Activated CD4-positive, alpha-beta T cell treated with anti-CD3 and anti-CD28 coated beads for 1 hour (primary cell): ENCODE data around the gene CAMKK2.
"Not testable (repeated sequence)": the region's sequence is repeated elsewhere in the genome, so short reads cannot be mapped to it uniquely, and the experiment has no call there.

Source experiments
- DNase-seq: peaks from one replicate; pipeline ENCODE4 v3.0.0-alpha.2; 2020

The CAMKK2 gene

DNA sequence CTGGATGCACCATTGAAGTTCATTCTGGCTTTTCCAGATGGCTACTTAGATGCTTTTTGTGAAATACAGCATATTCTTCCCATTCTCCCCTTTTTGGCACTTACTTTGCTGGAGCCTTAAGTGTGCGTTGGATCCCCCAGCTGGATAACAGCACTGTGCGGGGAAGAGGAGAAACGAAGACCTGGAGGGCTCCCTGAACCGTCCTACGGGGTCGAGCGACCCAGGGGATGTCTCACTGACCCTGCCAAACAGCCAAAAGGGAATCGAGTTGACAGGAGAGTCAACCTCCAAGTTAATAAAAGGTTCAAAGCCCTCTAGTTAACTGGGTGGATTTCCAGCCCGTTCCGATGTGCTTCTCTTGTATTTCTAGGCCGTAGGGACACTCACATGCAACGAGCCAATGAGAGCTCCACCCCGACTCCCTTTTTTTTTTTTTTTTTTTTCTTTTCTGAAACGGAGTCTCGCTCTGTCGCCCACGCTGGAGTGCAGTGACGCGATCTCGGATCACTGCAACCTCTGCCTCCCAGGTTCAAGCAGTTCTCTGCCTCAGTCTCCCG lies 1.0 kb upstream of the CAMKK2 start:
- DNase-seq: peak; percentile 13

DNA sequence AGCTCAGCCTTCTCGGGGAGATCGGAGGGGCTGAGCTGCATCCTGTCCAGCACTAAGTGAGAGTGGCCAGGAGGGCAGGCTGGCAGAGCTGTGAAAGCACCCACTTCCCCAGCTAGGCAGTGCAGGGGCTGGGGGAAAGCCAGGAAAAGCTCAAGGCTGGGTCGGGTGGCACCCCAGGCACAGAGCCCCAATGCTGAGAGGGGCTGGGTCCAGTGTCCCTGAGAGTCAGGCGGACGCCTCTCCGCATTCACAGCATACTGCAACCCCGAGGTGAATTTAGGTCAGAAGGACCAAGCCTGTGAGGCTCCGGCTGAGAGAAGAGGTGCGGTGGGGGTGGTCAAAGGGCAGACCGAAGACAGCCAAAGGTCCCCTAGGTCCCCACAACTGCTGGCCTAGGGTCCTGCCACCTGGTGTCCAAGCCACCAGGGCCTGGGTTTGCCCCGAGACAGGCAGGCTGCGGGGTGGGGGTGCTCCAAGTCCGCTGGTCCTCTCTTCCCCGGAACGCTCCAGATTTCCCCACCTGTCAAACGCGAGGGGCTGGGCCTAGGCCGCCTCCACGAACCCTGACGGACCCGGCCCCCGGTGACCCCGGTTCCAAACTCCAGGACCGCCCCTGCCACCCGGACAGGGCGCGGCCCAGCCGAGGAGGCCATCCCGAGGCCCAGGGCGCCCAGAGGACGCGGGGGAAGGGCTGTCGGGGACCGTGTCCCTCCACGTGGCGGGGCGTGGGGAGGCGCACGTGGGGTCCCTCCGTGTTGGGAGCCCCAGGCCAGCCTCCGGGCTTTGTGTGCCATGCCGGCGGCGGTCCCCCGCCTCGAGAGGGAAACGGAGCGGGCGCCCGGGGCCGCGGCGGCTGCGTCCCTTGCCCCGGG lies 527 bp downstream of the CAMKK2 start:
- no peak for DNase-seq

DNA sequence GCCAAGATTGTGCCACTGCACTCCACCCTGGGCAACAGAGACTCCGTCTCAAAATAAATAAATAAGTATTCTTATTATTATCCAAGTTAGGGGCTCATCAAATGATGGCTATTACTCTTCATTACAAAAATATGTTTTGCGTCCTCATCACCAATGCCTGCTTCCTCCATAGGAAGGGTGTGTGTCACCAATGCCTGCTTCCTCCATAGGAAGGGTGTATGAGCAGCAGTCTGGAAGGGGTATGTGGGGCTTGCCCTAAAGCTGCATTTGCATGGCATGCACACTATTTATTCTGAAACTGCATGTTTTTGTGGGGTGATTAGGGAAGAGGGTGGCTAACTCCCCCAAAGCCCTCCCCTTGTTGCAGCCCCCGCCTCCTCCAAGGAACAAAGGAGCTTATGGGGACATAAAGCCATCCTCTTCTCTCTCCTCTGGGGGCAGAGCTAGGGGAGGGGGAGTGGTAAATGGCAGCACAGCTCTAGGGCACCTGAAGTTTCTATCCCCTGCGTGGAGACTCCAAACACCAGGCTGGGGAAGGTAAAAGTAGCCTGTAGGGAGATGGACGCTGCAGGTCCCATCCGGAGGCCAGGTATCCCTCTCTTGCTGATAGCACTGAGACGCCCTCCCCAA lies 1.3 kb downstream of the CAMKK2 start:
- no peak for DNase-seq

DNA sequence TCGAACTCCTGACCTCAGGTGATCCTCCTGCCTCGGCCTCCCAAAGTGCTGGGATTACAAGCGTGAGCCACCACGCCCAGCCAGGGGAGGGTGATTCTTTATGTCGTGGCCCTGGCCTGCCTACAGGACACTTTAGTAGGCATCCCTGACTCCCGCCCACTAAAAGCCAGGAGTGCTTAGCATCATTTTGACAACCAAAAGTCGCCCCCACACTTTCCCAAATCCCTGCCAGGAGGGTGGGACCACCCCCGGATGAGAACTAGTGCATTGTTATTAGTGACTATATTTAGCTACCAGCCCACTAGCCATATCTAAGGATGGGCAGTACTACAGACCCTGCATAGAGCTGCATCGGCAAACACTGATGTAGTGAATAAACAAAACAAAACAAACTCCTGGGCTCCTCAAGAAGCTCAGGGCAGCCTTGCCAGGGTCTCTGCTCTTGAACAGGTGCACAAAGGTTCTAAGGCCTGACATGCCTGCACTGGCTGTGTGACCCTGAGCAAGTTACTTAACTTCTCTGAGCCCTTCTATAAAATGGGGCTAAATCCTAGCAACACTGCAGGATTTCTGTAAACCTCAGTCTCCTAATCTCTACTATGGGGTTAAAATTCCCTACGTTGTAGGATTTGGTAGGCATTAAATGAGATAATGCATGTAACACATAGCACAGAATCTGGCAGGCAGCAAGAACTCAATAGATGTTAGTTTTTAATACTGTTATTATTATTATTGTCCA lies 2.2 kb downstream of the CAMKK2 start:
- no peak for DNase-seq

DNA sequence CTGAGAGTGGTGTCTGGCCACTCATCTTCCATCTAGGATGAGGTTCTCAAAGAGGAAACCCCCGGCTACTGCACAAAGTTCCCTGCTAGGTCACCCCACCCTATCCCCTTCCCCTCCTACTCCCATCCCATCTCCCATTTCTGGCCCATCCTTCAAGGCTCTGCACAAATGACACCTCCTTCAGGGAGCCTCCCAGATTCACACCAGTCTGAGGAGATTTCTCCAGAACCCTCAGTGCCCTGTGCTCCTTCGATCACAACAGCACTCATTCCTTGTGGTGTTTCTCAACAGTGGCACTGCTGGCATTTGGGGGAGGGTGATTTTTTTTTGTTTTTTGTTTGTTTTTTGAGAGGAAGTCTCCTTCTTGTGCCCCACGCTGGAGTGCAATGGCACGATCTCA lies 2.9 kb downstream of the CAMKK2 start:
- DNase-seq: no peak

DNA sequence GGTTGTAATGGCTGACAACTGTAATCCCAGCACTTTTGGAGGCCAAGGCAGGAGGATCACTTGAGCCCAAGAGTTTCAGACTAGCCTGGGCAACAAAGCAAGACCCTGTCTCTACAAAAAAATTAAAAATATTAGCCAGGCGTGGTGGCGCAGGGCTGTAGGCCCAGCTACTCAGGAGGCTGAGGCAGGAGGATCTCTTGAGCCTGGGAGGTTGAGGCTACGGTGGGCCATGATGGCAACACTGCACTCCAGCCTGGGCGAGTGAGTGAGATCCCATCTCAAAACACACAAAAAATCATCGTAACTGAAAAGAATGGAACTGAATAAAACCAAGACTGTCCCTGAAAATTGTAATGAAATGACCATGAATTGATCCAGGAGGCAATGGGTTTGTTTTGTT lies 6.1 kb downstream of the CAMKK2 start:
- DNase-seq: no peak

DNA sequence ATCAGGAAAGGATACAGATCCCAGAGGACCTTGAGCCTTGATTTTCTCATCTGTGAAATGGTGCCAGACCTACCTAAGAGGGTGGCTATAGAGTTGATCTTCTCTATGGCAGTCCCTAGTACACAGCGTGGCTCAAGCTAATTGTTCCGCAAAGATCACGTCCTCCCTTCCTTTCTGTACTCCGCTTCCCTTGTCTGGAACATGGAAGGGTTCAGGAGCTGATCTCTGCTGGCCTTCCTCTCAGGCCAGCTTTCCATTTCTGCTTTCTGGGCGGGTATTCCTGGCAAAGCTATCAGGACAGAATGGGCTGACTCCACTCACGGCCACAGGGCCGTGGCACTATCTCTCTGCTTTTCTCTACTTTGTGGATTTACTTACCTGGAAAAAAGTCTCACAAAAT lies 6.5 kb downstream of the CAMKK2 start:
- DNase-seq: no peak

DNA sequence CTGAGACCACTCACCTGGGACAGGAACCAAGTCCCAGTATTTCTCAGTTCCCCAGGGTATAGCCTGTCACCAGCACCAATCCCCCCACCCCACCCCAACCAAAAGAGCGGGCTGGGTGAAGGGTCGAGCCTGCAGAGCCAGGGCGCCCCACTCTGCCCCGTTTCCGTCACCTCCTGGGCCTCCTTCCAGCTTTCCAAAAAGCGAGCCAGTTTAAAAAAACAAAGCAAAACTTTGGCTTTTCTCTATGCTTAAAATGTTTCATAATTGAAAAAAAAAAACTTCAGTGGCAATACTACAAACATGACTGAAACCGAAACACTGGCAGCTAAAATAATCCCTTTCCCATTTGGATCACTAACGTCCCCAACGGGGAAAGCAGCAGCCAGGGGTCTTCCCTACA lies 7.5 kb downstream of the CAMKK2 start:
- no peak for DNase-seq

DNA sequence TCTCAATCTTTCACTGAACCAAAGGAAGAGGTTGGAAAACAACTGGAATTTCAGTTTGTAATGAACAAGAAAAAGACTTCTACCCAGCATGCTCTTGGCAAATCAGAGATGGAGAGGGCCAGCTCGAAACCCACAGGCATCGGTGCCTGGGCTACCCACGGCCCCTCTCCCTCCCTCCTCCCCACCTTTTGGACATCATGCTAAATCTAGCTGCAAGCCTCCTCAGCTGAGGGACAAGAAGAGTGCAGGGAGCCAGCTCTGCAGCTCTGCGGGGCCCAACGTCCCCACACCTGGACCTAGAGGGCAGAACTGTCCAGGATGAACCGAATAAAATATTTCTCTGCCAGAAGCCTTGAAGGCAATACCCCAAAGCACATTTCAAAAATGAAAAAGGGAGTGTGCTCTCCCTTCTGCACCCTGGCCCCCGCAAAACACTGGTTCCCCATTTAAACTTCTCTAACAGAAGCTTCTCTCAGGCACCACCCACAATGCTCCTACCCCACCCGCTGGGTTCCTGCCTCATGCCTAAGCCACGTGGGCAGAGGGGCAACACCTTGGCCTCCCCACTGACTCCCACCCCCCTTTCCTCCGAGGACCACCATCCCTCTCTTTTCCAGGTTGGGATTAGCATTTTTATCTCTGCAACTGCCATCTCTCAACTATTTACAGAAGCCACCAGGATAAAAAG lies 8.2 kb downstream of the CAMKK2 start:
- no peak for DNase-seq

DNA sequence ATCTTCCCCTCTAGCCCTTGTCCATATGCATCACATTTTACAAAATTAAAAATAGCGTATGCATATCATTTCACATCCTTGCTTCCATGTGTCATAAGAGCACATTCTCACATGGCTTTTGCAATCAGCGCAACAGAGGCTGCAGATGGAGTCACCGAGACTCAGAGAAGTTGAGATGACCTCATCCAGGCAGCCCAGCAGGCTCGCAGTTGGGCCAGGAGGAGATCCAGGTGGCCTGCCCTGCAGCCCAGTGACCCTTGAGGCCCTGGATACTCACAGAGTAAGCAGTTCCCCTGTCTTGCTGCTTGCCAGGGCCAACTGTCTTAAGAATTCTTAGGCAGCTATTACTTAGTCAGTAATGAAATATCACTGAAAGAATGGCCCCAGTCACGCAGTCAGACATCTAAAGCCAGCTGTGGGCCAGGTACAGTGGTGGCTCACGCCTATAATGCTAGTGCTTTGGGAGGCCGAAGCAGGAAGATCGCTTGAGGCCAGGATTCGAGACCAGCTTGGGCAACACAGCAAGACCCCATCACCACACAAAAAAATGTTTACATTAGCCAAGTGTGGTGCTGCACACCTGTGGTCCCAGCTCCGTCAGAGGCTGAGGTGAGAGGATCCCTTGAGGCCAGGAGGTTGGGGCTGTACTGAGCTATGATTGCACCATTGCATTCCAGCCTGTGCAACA lies 9.1 kb downstream of the CAMKK2 start:
- no peak for DNase-seq

DNA sequence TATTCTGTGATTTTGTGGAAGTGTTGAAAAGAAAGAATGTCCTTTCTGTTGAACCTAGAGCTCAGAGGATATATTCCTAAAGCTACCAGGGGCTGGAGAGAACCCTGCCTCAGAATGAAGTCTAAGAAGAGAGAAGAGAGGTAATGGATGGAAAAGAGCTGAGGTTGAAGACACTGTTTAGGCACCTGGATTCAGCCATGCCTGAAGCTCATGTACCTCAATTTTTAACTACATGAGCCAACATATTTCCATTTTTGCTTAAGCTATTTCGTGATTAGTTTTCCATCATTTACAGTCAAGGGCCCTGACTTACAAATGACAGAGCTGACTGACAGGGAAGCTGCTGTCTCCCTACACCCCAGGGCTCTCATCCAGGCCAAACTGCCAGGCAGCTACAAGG lies 10.7 kb downstream of the CAMKK2 start:
- no peak for DNase-seq

DNA sequence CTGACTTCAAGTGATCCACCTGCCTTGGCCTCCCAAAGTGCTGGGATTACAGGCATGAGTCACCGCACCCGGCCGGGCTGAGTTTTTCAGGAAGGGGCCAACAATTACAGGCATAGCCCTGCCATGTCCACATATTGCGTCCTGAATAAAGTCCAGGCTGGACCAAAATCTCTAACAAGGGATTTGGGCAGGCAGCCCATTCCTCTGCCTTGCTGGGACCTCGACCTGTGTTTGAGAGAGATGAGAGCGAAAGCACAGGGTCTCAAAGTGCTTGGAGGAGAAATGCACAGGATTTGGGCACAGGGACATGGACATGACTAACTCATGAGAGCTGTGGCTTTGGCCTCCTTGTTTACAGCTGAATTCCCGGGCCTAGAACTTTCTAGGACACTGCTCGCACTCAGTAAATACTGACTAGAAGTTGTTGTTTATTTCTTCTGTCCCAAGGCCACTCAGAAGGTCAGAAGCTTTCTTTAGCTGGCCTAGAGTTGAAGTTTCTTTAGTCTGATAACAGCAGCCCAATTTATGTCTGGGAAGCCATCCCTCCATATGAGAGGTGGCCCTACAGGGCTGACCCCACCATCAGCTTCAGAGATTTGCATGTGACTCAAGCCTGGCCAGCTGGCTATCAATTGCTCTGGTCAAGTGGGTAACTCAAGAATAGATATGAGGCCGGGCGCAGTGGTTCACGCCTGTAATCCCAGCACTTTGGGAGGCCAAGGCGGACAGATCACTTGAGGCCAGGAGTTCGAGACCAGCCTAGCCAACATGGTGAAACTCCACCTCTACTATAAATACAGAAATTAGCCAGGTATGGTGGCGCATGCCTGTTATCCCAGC lies 11.7 kb downstream of the CAMKK2 start:
- DNase-seq: no peak

DNA sequence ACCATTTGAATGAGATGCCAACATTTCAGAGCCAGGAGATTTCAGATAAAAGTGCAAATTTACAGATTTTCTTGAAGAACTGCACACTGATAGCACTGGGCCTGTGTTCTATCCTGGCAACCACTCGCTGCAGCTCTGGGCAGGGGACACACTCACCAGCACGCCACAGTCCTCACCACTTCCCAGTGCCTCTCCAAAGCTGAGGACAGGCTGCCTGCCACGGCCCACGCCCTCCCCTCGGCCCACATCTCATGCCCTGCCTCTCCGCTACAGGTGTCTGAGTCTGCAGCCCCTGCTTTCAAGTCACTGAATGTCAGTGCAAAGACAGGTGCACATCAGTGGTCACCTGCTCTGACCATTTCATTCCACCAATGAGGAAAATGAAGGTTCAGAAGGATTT lies 12.7 kb downstream of the CAMKK2 start:
- no peak for DNase-seq

DNA sequence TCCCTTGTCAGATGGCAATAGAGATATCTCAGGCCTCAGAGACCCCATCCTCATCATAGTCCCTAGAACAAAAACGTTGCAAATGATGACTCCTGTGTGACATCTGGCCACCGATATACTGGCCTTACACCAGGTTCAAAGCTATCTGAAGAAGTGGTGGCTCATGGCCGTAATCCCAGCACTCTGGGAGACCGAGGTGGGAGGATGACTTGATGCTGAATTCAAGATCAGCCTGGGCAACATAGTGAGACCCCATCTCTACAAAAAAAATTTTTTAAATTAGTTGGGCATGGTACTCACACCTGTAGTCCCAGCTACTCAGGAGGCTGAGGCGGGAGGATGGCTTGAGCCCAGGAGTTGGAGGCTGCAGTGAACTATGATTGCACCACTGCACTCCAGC lies 13.1 kb downstream of the CAMKK2 start:
- DNase-seq: no peak

DNA sequence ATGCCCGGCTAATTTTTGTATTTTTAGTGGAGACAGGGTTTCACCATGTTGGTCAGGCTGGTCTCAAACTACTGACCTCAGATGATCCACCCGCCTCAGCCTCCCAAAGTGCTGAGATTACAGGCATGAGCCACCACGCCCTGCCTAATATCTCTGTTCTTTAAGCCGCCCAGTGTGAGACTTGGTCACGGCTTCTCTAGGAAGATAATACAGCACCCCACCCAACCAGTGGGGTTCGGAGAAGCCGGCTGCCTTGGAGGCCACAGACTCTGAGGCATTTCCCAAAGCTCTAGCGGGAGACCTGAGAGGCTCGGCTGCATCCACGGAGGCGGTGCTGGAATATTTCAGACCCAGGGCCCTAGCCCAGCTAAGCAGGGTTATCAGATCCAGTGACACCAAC lies 13.6 kb downstream of the CAMKK2 start:
- not testable (repeated sequence) for DNase-seq

DNA sequence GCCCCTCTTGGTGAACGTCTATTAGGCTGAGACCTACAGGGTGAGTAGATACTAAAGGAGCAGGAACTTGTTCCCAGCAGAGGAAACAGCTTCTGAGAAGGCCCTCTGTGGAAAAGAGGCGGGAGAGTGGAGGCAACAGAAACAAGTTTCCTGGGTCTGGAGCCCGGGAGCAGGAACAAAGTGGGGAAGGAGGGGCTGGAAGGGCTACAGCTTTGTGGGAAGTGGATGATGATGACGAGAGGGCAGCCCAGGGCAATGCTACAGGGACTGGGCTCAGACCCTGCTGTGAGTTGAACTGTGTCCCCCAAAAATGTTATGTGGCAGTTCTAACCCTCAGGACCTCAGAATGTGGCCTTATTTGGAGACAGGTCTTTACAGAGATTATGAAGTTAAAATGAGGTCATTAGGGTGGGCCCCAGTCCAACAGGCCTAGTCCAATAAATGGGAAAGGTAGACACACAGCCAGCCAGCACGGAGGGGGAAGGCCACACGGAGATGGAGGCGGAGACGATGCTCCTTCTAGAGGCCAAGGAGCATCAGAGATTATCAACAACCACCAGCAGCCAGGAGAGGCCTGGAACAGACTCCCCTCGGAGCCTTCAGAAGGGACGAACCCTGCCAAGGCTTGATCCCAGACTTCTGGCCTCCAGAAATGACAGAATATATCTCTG lies 14.3 kb downstream of the CAMKK2 start:
- DNase-seq: no peak

DNA sequence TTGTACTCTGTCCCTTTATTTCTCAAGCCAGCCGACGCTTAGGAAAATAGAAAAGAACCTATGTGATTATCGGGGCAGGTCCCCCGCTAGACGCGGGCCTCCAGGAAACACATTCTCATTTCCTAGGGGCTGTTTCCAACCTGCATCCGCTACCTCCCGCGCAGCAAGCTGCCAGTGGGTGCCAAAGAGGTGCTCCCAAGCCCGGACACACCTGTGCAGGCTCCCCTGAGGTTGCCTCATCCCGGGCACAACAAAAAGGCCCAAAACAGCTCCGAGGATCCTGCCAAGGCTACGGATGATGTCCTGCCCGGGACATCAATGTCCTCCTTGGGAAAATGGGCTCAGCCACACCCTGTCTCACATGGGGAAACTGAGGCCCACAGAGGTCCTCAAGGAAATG lies 15.4 kb downstream of the CAMKK2 start:
- DNase-seq: not testable (repeated sequence)

DNA sequence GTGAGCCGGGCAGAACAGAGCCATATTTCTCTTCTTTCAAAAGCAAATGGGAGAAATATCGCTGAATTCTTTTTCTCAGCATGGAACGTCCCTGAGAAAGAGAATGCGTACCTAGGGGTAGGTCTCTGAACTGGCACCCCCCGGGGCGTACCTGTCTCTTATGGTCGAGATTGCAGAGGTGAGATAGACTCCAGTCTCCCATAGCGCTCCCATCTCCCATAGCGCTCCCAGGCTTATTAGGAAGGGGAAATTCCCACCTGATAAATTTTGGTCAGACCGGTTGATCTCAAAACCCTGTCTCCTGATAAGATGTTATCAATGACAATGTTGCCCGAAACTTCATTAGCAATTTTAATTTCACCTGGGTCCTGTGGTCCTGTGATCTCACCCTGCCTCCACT lies 16.0 kb downstream of the CAMKK2 start:
- DNase-seq: not testable (repeated sequence)

DNA sequence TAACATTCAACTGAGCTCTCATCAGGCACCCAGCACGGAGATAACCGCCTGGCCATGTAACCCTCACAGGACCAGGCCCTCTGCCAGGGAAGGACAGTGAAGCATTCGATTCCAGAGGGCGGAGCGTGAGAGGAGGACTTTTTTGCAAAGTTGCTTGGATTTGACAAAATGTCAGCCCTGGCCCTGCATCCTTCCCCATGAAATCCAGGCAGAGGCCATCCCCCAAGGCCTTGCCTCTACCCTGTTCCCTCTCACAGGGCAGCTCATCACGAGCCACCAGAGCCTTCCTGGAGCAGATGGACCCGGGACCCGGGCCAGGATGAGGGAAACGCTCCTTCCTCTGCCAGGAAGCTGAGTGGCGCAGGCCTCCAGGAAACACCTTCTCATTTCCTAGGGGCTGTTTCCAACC lies 17.0 kb downstream of the CAMKK2 start:
- DNase-seq: no peak

DNA sequence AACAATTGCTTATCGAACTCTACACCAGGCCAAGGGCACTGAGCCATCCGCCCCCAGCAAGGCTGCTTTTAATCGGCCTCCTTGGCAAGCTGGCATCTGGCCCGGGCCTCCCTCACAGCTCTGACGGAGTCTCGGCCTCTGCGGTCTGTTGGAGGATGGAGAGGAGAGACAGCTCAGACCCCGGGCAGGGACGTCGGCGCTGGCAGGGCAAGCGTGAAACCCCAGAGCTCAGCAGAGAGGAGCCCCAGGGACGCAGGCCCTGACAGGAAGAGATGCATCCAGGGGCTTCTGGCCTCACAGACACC lies 17.5 kb downstream of the CAMKK2 start:
- DNase-seq: no peak
